K562 (cell line): ENCODE results near the gene MYL6B. TPM values are rescaled to one million over a fixed set of nuclear protein-coding genes. Genes with fewer than 3 reads are reported as not detected.
A peak's percentile ranks its signal among the peaks of the same experiment; 100 is the strongest.

ENCODE experiments used
- CBX5 ChIP-seq: IDR thresholded peaks from 2 replicates; pipeline ENCODE4 v1.6.1; 2014; ENCODE audit warnings: low read depth, borderline replicate concordance
- ETV1 ChIP-seq: fragments of 450-650 bp; conservative IDR thresholded peaks from 2 replicates; pipeline ENCODE4 v1.6.1; 2016; ENCODE audit warnings: missing genetic modification characterization, control low read depth, low read depth, missing compliant biosample characterization
- FOXJ3 ChIP-seq: sonication (generic); formaldehyde crosslinking; IDR thresholded peaks from 2 replicates; pipeline ENCODE4 v1.4.0; 2020; ENCODE audit warnings: mild to moderate bottlenecking, missing genetic modification reagents
- FOXK1 ChIP-seq: sonication (generic); formaldehyde crosslinking; IDR thresholded peaks from 2 replicates; pipeline ENCODE4 v1.8.0; 2022; ENCODE audit warnings: missing genetic modification reagents, mild to moderate bottlenecking, borderline replicate concordance
- GABPB2 ChIP-seq: fragments of 250-450 bp; sonication (Bioruptor Pico); conservative IDR thresholded peaks from 2 replicates; pipeline ENCODE4 v1.5.1; 2021; ENCODE audit warnings: mild to moderate bottlenecking
- GATA2 ChIP-seq: sonication (generic); formaldehyde crosslinking; IDR thresholded peaks from 2 replicates; pipeline ENCODE4 v1.4.0; 2020; ENCODE audit warnings: mild to moderate bottlenecking, missing genetic modification reagents
- HNRNPH1 ChIP-seq: fragments of 200-400 bp; formaldehyde crosslinking; optimal IDR thresholded peaks from 2 replicates; pipeline ENCODE3; 2017; ENCODE audit warnings: low read depth, mild to moderate bottlenecking, low read length, moderate library complexity
- JUNB ChIP-seq: fragments of 450-650 bp; formaldehyde crosslinking; conservative IDR thresholded peaks from 2 replicates; pipeline ENCODE4 v1.4.0; 2020; ENCODE audit warnings: mild to moderate bottlenecking
- KAT8 ChIP-seq: fragments of 450-650 bp; IDR thresholded peaks from 2 replicates; pipeline ENCODE4 v1.6.1; 2016; ENCODE audit warnings: low read depth, mild to moderate bottlenecking
- NEUROD1 ChIP-seq: fragments of 150-350 bp; IDR thresholded peaks from 2 replicates; pipeline ENCODE4 v1.6.1; 2014; ENCODE audit warnings: borderline replicate concordance, low read length, low read depth; ENCODE audit not compliant: partially characterized antibody
- POLR2H ChIP-seq: IDR thresholded peaks from 2 replicates; pipeline ENCODE4 v1.6.1; 2016; ENCODE audit warnings: missing genetic modification characterization, low read depth, mild to moderate bottlenecking, control low read depth, missing compliant biosample characterization, moderate library complexity
- POLR3G ChIP-seq: IDR thresholded peaks from 2 replicates; pipeline ENCODE4 v1.6.1; 2011; ENCODE audit not compliant: insufficient read length, insufficient replicate concordance; ENCODE audit errors: extremely low read depth
- SREBF2 ChIP-seq: sonication (generic); formaldehyde crosslinking; IDR thresholded peaks from 2 replicates; pipeline ENCODE4 v1.4.0; 2020; ENCODE audit warnings: mild to moderate bottlenecking, missing genetic modification reagents
- ZFP36 ChIP-seq: fragments of 150-350 bp; IDR thresholded peaks from 2 replicates; pipeline ENCODE4 v1.6.1; 2018; ENCODE audit warnings: low read length, low read depth; ENCODE audit not compliant: partially characterized antibody
- ZNF133 ChIP-seq: fragments of 250-450 bp; sonication (Bioruptor Pico); IDR thresholded peaks from 2 replicates; pipeline ENCODE4 v1.4.0; 2020; ENCODE audit warnings: mild to moderate bottlenecking
- ZNF644 ChIP-seq: fragments of 200-800 bp; sonication (Bioruptor generic); IDR thresholded peaks from 2 replicates; pipeline ENCODE4 v1.6.1; 2016; ENCODE audit warnings: low read depth, missing genetic modification characterization, missing compliant biosample characterization
- polyA plus RNA-seq, 8 experiments: library from polyadenylated mRNA; depleted of rRNA in 4 of 8; stranded (reverse) in 5 of 8; unstranded in 3 of 8; fragments of >200 nt; fragmentation: Nextera tagmentation in 2 of 8; fragmentation: Illumina TruSeq in 1 of 8; extraction: Ambion mirVana in 2 of 8; extraction: Trizol in 1 of 8; gene quantifications; 2 replicates each; pipeline versions ENCODE4 v1.2.1 to v1.2.3, GENCODE V29; 2011 to 2014; ENCODE audit warnings: inconsistent platforms in 1 of 8, missing spikeins in 1 of 8
- total RNA-seq, 7 experiments: library from RNA; depleted of rRNA in 6 of 7; stranded (reverse); fragments of >200 nt in 6 of 7; fragmentation: Illumina TruSeq in 2 of 7; extraction: Trizol in 2 of 7; gene quantifications; 2 replicates each; pipeline versions ENCODE4 v1.2.1 to v1.2.3, GENCODE V29; 2011 to 2021; ENCODE audit warnings: low replicate concordance in 1 of 7
- TF ChIP-seq, protein P1 (sequence below): fragments of 450-650 bp; IDR thresholded peaks from one replicate; pipeline ENCODE4 v1.6.1; 2018; ENCODE audit warnings: mild to moderate bottlenecking, moderate library complexity; ENCODE audit not compliant: partially characterized antibody
- TF ChIP-seq, protein P2 (sequence below): fragments of 450-650 bp; formaldehyde crosslinking; IDR thresholded peaks from 2 replicates; pipeline ENCODE4 v1.4.0; 2020; ENCODE audit warnings: mild to moderate bottlenecking, moderate library complexity
- TF ChIP-seq, protein P3 (sequence below): fragments of 150-350 bp; conservative IDR thresholded peaks from 2 replicates; pipeline ENCODE4 v1.6.1; 2014; ENCODE audit warnings: low read length
- TF ChIP-seq, protein P4 (sequence below): fragments of 250-450 bp; sonication (Bioruptor Pico); IDR thresholded peaks from 2 replicates; pipeline ENCODE4 v1.4.0; 2020; ENCODE audit warnings: mild to moderate bottlenecking, moderate library complexity

The MYL6B gene
- total and polyA plus RNA-seq, 9 of the 15 experiments (the other 6 are each of a cell fraction or from before 2014, with no cell fraction given): 42.8 to 77.3 (median 68.6) TPM

DNA sequence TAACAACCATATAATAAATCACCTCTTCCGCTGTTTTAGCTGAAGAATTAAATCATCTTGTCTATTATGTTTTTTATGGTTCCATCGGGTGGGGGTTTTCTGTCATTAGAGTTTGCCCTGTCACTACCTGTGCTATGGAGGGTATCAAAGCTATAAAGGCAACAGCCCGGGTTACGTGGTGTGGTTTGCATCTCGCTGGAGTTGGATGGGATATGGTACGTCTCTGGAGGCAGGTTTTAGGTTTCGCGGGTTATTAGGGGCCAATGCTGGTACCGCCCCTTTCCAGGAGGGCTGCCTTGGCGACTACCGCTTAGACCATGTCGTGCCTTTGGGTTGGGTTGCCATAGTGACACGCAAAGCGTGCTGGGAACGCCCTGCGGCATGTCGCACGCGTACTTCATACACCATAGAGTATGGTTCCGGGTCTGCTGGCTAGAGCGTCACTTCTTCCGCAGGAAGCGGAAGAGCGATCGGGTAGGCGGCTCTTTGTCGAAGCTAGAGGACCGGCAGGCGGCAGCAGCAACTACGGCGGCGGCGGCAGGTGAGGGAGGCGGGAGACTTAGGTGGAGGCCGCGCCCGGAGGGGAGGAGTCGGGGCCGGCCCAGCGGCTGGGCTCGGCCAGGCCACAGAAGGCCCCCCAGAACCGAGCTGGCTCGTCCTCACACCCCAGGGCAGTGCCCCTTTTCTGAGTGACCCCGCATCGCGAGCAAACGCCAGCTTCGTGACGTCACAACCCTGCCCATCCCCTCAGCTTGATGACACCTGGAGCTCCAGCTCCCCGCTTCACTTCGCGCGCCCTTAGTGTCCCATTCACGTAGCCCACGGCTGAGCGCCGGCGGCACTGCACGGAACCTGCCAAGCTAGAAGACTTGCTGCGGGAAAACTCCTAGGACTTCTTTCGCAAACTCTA lies 34.4 kb upstream of the MYL6B start, which contains the start of gene ZC3H10 (continued):
- TF ChIP-seq ETV1 (tag) (peak; percentile 97), CBX5 (no peak), JUNB (CRISPR knock-in tag) (no peak), FOXJ3 (CRISPR knock-in tag) (no peak), KAT8 (no peak), ZNF133 (no peak), FOXK1 (CRISPR knock-in tag) (peak; percentile 6; the same call in 1 of the 2 replicates), GATA2 (CRISPR knock-in tag) (no peak), ZFP36 (peak; percentile 31), POLR2H (tag) (peak; percentile 95), NEUROD1 (peak; percentile 70), GABPB2 (CRISPR knock-in tag) (peak; percentile 84; the same call in 1 of the 2 replicates), SREBF2 (CRISPR knock-in tag) (no peak), HNRNPH1 (no peak), ZNF644 (tag) (no peak), POLR3G (no peak)
- TF ChIP-seq, protein P1, sequence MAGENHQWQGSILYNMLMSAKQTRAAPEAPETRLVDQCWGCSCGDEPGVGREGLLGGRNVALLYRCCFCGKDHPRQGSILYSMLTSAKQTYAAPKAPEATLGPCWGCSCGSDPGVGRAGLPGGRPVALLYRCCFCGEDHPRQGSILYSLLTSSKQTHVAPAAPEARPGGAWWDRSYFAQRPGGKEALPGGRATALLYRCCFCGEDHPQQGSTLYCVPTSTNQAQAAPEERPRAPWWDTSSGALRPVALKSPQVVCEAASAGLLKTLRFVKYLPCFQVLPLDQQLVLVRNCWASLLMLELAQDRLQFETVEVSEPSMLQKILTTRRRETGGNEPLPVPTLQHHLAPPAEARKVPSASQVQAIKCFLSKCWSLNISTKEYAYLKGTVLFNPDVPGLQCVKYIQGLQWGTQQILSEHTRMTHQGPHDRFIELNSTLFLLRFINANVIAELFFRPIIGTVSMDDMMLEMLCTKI: no peak
- TF ChIP-seq, protein P2, sequence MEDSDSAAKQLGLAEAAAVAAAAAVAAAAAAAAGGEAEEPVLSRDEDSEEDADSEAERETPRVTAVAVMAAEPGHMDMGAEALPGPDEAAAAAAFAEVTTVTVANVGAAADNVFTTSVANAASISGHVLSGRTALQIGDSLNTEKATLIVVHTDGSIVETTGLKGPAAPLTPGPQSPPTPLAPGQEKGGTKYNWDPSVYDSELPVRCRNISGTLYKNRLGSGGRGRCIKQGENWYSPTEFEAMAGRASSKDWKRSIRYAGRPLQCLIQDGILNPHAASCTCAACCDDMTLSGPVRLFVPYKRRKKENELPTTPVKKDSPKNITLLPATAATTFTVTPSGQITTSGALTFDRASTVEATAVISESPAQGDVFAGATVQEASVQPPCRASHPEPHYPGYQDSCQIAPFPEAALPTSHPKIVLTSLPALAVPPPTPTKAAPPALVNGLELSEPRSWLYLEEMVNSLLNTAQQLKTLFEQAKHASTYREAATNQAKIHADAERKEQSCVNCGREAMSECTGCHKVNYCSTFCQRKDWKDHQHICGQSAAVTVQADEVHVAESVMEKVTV (CRISPR knock-in tag): peak; percentile 44
- TF ChIP-seq, protein P3, sequence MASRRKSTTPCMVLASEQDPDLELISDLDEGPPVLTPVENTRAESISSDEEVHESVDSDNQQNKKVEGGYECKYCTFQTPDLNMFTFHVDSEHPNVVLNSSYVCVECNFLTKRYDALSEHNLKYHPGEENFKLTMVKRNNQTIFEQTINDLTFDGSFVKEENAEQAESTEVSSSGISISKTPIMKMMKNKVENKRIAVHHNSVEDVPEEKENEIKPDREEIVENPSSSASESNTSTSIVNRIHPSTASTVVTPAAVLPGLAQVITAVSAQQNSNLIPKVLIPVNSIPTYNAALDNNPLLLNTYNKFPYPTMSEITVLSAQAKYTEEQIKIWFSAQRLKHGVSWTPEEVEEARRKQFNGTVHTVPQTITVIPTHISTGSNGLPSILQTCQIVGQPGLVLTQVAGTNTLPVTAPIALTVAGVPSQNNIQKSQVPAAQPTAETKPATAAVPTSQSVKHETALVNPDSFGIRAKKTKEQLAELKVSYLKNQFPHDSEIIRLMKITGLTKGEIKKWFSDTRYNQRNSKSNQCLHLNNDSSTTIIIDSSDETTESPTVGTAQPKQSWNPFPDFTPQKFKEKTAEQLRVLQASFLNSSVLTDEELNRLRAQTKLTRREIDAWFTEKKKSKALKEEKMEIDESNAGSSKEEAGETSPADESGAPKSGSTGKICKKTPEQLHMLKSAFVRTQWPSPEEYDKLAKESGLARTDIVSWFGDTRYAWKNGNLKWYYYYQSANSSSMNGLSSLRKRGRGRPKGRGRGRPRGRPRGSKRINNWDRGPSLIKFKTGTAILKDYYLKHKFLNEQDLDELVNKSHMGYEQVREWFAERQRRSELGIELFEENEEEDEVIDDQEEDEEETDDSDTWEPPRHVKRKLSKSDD: no peak; the same call in 1 of the 2 replicates
- TF ChIP-seq, protein P4, sequence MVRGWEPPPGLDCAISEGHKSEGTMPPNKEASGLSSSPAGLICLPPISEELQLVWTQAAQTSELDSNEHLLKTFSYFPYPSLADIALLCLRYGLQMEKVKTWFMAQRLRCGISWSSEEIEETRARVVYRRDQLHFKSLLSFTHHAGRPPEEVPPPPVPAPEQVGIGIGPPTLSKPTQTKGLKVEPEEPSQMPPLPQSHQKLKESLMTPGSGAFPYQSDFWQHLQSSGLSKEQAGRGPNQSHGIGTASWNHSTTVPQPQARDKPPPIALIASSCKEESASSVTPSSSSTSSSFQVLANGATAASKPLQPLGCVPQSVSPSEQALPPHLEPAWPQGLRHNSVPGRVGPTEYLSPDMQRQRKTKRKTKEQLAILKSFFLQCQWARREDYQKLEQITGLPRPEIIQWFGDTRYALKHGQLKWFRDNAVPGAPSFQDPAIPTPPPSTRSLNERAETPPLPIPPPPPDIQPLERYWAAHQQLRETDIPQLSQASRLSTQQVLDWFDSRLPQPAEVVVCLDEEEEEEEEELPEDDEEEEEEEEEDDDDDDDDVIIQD (CRISPR knock-in tag): no peak
